RWPE2 (cell line): ENCODE data around the gene GLUL.

ENCODE experiments used
- ATAC-seq: fragments of 200-7000 bp; cut with Tn5 transposase; 3 replicates; pipeline ENCODE4 v1.9.1; 2021; ENCODE audit warnings: low read depth
- DNase-seq: peaks from one replicate; pipeline ENCODE4 v3.0.0-alpha.2; 2020; ENCODE audit warnings: low spot score
- H3K27ac ChIP-seq: fragments of 450-650 bp; 2 replicates; pipeline ENCODE4 v1.5.1; 2017; ENCODE audit warnings: mild to moderate bottlenecking; ENCODE audit not compliant: poor library complexity, severe bottlenecking
- H3K27me3 ChIP-seq: fragments of 250-450 bp; sonication (Bioruptor Pico); 2 replicates; pipeline ENCODE4 v1.5.1; 2021; ENCODE audit warnings: mild to moderate bottlenecking, moderate library complexity; ENCODE audit not compliant: insufficient read depth, poor library complexity, severe bottlenecking
- H3K36me3 ChIP-seq: fragments of 250-450 bp; sonication (Bioruptor Pico); 2 replicates; pipeline ENCODE4 v1.5.1; 2020; ENCODE audit warnings: low read depth, mild to moderate bottlenecking, moderate library complexity
- H3K4me1 ChIP-seq: fragments of 250-450 bp; sonication (Bioruptor Pico); 2 replicates; pipeline ENCODE4 v1.5.1; 2021; ENCODE audit warnings: mild to moderate bottlenecking, moderate library complexity; ENCODE audit not compliant: insufficient read depth, poor library complexity, severe bottlenecking
- H3K4me3 ChIP-seq: fragments of 250-450 bp; sonication (Bioruptor Pico); 2 replicates; pipeline ENCODE4 v1.5.1; 2021; ENCODE audit warnings: mild to moderate bottlenecking, moderate library complexity; ENCODE audit not compliant: severe bottlenecking
- H3K9me3 ChIP-seq: fragments of 250-450 bp; sonication (Bioruptor Pico); 2 replicates; pipeline ENCODE4 v1.5.1; 2021; ENCODE audit warnings: mild to moderate bottlenecking, moderate library complexity; ENCODE audit not compliant: severe bottlenecking
- CTCF ChIP-seq: fragments of 450-650 bp; IDR thresholded peaks from one replicate; pipeline ENCODE4 v1.5.1; 2017; ENCODE audit warnings: mild to moderate bottlenecking, moderate library complexity; ENCODE audit not compliant: poor library complexity, severe bottlenecking

The GLUL gene

GRCh38 chr1:182332261-182333060 is 59.1 kb downstream of the GLUL start:
- ATAC-seq (no peak), DNase-seq (no peak)
- no peak for TF ChIP-seq CTCF
- Histone ChIP-seq H3K4me3 (no peak overlapping the region), H3K27me3 (no peaks in the 10 kb centered on the region), H3K27ac (no peak overlapping the region), H3K4me1 (no peaks in the 10 kb centered on the region), H3K36me3 (no peaks in the 10 kb centered on the region), H3K9me3 (no peaks in the 10 kb centered on the region)
